ENCODE results near the gene LTC4S.

Gene LTC4S

DNA sequence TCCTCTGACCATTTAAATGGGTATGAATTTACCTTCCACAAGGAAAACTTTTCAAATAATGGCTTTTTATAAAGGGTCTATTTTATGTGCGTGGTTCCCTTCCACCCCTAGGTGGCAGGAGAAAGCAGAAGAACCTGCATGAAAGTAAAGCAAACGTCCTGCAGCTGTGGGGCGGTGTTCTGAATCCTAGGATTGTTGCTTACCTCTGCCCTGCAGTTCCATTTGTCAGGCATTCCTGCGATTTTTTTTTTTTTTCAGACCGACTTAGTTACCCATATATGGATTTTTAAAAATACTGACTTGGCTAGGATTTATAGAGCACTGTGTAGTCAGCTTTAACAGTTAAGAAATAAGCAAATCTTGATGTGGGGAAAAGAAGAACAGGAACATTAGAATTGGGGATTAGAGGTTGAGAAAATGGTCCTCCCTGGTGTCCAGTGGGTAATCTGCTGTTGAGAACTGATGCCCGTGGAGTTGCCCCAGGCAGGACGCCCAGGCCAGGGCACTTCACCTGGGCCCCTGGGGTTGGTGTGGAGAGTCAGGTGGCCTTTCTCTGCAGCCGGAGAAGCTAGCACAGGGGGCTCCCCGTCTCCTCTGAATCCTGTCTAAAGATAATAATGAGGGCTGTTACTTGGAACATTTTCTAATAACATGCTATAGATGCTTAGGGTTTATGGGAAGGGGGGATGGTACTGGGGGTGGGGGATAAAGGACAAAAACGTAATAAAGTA is 30.4 kb upstream of the LTC4S start:
- peak; percentile 81 for DNase-seq
- H3K27ac ChIP-seq: peak overlapping the region; percentile 51
- TF ChIP-seq, protein P1, sequence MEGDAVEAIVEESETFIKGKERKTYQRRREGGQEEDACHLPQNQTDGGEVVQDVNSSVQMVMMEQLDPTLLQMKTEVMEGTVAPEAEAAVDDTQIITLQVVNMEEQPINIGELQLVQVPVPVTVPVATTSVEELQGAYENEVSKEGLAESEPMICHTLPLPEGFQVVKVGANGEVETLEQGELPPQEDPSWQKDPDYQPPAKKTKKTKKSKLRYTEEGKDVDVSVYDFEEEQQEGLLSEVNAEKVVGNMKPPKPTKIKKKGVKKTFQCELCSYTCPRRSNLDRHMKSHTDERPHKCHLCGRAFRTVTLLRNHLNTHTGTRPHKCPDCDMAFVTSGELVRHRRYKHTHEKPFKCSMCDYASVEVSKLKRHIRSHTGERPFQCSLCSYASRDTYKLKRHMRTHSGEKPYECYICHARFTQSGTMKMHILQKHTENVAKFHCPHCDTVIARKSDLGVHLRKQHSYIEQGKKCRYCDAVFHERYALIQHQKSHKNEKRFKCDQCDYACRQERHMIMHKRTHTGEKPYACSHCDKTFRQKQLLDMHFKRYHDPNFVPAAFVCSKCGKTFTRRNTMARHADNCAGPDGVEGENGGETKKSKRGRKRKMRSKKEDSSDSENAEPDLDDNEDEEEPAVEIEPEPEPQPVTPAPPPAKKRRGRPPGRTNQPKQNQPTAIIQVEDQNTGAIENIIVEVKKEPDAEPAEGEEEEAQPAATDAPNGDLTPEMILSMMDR (IDR thresholded peaks at IDR 0.05; ENCODE audit: low read depth, low read length, missing control alignments): peak; percentile 92
- no peaks in the 10 kb centered on the region for H3K27me3 ChIP-seq (replicated peaks)
- H3K4me3 ChIP-seq (ENCODE audit: low read depth, low read length): no peak overlapping the region
- in situ Hi-C loops (cut with HindIII; ENCODE audit: low pct_ligation_motif_present, low sequenced_read_pairs): no loop called here
- peaks cover 7% of the 10 kb centered on the region for H3K36me3 ChIP-seq (replicated peaks)

GRCh38 chr5:179764056-179764455 is 29.7 kb upstream of the LTC4S start:
- in situ Hi-C loops (cut with HindIII; ENCODE audit: low pct_ligation_motif_present, low sequenced_read_pairs): no loop called here
- TF ChIP-seq, protein P1 (IDR thresholded peaks at IDR 0.05; ENCODE audit: low read depth, low read length, missing control alignments): no peak

GRCh38 chr5:179765400-179765799 is 28.4 kb upstream of the LTC4S start:
- in situ Hi-C loops (cut with HindIII; ENCODE audit: low pct_ligation_motif_present, low sequenced_read_pairs): no loop called here
- TF ChIP-seq, protein P1 (IDR thresholded peaks at IDR 0.05; ENCODE audit: low read depth, low read length, missing control alignments): no peak
- peak overlapping the region; percentile 78 for H3K27ac ChIP-seq
- DNase-seq: peak; percentile 90
- H3K4me3 ChIP-seq (ENCODE audit: low read depth, low read length): no peak overlapping the region
- no peaks in the 10 kb centered on the region for H3K27me3 ChIP-seq (replicated peaks)
- H3K36me3 ChIP-seq (replicated peaks): peaks cover 23% of the 10 kb centered on the region

More at GRCh38 chr5:179764056-179764455, 29.7 kb upstream of the LTC4S start:
- peak overlapping the region; percentile 78 for H3K27ac ChIP-seq
- H3K27me3 ChIP-seq (replicated peaks): no peaks in the 10 kb centered on the region
- no peak for DNase-seq
- H3K36me3 ChIP-seq (replicated peaks): peaks cover 13% of the 10 kb centered on the region
- H3K4me3 ChIP-seq (ENCODE audit: low read depth, low read length): no peak overlapping the region

DNA sequence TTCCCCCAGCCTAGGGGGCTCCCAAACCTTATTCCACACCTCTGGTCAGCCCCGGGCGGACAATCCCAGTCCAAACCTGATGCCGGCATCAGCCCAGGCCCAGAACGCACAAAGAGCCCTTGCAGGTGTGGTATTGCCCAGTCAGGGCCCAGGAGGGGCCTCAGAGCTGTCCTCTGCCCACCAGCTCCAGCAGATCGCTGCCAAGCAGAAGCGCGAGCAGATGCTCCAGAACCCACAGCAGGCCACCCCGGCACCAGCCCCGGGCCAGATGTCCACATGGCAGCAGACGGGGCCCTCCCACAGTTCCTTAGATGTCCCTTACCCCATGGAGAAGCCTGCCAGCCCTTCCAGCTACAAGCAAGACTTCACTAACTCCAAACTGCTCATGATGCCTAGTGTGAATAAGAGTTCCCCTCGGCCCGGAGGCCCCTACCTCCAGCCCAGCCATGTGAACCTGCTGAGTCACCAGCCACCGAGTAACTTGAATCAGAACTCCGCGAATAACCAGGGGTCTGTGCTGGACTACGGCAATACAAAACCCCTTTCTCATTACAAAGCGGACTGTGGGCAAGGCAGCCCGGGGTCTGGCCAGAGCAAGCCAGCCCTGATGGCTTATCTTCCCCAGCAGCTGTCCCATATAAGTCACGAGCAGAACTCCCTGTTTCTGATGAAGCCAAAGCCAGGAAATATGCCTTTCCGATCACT is 27.6 kb upstream of the LTC4S start:
- DNase-seq: peak; percentile 69
- peak overlapping the region; percentile 78 for H3K27ac ChIP-seq
- peaks cover 31% of the 10 kb centered on the region for H3K36me3 ChIP-seq (replicated peaks)
- in situ Hi-C loops (cut with HindIII; ENCODE audit: low pct_ligation_motif_present, low sequenced_read_pairs): no loop called here
- no peaks in the 10 kb centered on the region for H3K27me3 ChIP-seq (replicated peaks)
- TF ChIP-seq, protein P1 (IDR thresholded peaks at IDR 0.05; ENCODE audit: low read depth, low read length, missing control alignments): no peak
- H3K4me3 ChIP-seq (ENCODE audit: low read depth, low read length): peak overlapping the region; percentile 30

GRCh38 chr5:179766726-179767455 is 26.9 kb upstream of the LTC4S start:
- H3K27ac ChIP-seq: peak overlapping the region; percentile 78
- H3K27me3 ChIP-seq (replicated peaks): no peaks in the 10 kb centered on the region
- in situ Hi-C loops (cut with HindIII; ENCODE audit: low pct_ligation_motif_present, low sequenced_read_pairs): no loop called here
- DNase-seq: no peak
- H3K36me3 ChIP-seq (replicated peaks): peaks cover 38% of the 10 kb centered on the region
- H3K4me3 ChIP-seq (ENCODE audit: low read depth, low read length): peak overlapping the region; percentile 30
- TF ChIP-seq, protein P1 (IDR thresholded peaks at IDR 0.05; ENCODE audit: low read depth, low read length, missing control alignments): no peak
